CD8-positive, alpha-beta memory T cell (primary cell): ENCODE measurements around the gene FADS3. TPM values are rescaled to one million over a fixed set of nuclear protein-coding genes. Genes with fewer than 3 reads are reported as not detected.
A peak's percentile ranks its signal among the peaks of the same experiment; 100 is the strongest.

Experiments used
- CTCF ChIA-PET: fragments of 350-600 bp; sonication (Branson Sonifier 250); formaldehyde crosslinking; loops from one replicate; lab custom pipeline; 2021; ENCODE audit warnings: antibody characterized with exemption; lab: Charles Lee
- POLR2A ChIA-PET: fragments of 350-600 bp; sonication (Branson Sonifier 250); formaldehyde crosslinking; loops from one replicate; lab custom pipeline; 2021; ENCODE audit warnings: antibody characterized with exemption; lab: Charles Lee
- DNase-seq, 5 donors: peaks; one replicate each; pipeline versions ENCODE4 v3.0.0 to v3.0.0-alpha.2; 2020 to 2022; ENCODE audit warnings: mixed read lengths in 1 of 5
- H3K27ac ChIP-seq: one replicate; pipeline ENCODE4 v1.7.0; 2013; ENCODE audit warnings: low read depth, mild to moderate bottlenecking, low read length, moderate library complexity
- H3K27me3 ChIP-seq: 2 replicates; pipeline ENCODE4 v1.7.0; 2013; ENCODE audit warnings: low read length, mild to moderate bottlenecking; ENCODE audit not compliant: insufficient read depth, poor library complexity, severe bottlenecking
- H3K36me3 ChIP-seq: 2 replicates; pipeline ENCODE4 v1.7.0; 2013; ENCODE audit warnings: mild to moderate bottlenecking, low read length, moderate library complexity; ENCODE audit not compliant: insufficient read depth
- H3K4me1 ChIP-seq: 2 replicates; pipeline ENCODE4 v1.7.0; 2013; ENCODE audit warnings: mild to moderate bottlenecking, low read length, moderate library complexity; ENCODE audit not compliant: insufficient read depth
- H3K4me3 ChIP-seq: 2 replicates; pipeline ENCODE4 v1.7.0; 2013; ENCODE audit warnings: mild to moderate bottlenecking, low read length
- H3K9me3 ChIP-seq: 2 replicates; pipeline ENCODE4 v1.7.0; 2013; ENCODE audit warnings: mild to moderate bottlenecking, low read length
- H3K27ac Mint-ChIP-seq, 8 donors: one replicate each; pipeline ENCODE4 v1.8.0; 2020 to 2021; ENCODE audit warnings: mixed read lengths in 8 of 8, mild to moderate bottlenecking in 6 of 8, inconsistent platforms in 3 of 8, moderate library complexity in 3 of 8
- H3K27me3 Mint-ChIP-seq, 2 donors: one replicate each; pipeline ENCODE4 v1.8.0; 2020 to 2021; ENCODE audit warnings: mixed read lengths in 2 of 2, mild to moderate bottlenecking in 1 of 2, moderate library complexity in 1 of 2
- H3K36me3 Mint-ChIP-seq, 3 donors: one replicate each; pipeline ENCODE4 v1.8.0; 2020 to 2021; ENCODE audit warnings: mixed read lengths in 3 of 3, inconsistent platforms in 1 of 3, mild to moderate bottlenecking in 1 of 3
- H3K4me1 Mint-ChIP-seq, 3 donors: one replicate each; pipeline ENCODE4 v1.8.0; 2020 to 2021; ENCODE audit warnings: mixed read lengths in 3 of 3, inconsistent platforms in 1 of 3, mild to moderate bottlenecking in 1 of 3
- H3K4me3 Mint-ChIP-seq, 7 donors: one replicate each; pipeline ENCODE4 v1.8.0; 2020 to 2021; ENCODE audit warnings: mixed read lengths in 7 of 7, mild to moderate bottlenecking in 6 of 7, moderate library complexity in 4 of 7, inconsistent platforms in 2 of 7
- H3K9me3 Mint-ChIP-seq, 5 donors: one replicate each; pipeline ENCODE4 v1.8.0; 2020 to 2022; ENCODE audit warnings: mixed read lengths in 5 of 5, mild to moderate bottlenecking in 3 of 5, moderate library complexity in 2 of 5, inconsistent platforms in 1 of 5
- polyA plus RNA-seq: library from polyadenylated mRNA; unstranded; fragments of 300-500 nt; fragmentation: Illumina TruSeq; gene quantifications from one replicate; pipeline ENCODE4 v1.2.3, GENCODE V29; 2021
- total RNA-seq, 2 experiments: library from RNA; stranded (reverse); gene quantifications; one replicate each; pipeline ENCODE4 v1.2.3, GENCODE V29; 2021

The FADS3 gene
- total and polyA plus RNA-seq, 3 experiments from 2014 or later, result 2.6 to 7.7 (median 5.8) TPM

GRCh38 chr11:61830237-61831105, 60.9 kb downstream of the FADS3 start:
- H3K9me3 ChIP-seq, result no peaks in the 10 kb centered on the region
- ChIA-PET POLR2A (no interaction called here), CTCF (interaction anchor here (0.8 to 1.6 kb wide), 2 partner anchors 14 to 15 kb away, joined by 3 to 8 read pairs; partner anchors contain the start of gene FADS1)
- Mint-ChIP-seq H3K27ac (peak overlapping the region in 1 of 8 donors; percentile 41), H3K27me3 (peaks cover 31 to 51% of the 10 kb centered on the region in 2 donors), H3K36me3 (no peaks in the 10 kb centered on the region), H3K9me3 (no peaks in the 10 kb centered on the region), H3K4me1 (peaks cover 22 to 71% (median 46%) of the 10 kb centered on the region in 3 donors), H3K4me3 (peak overlapping the region in 3 of 7 donors; percentile 13 to 54 (median 37))
- peaks cover 34% of the 10 kb centered on the region for H3K4me1 ChIP-seq
- no peak for DNase-seq
- H3K36me3 ChIP-seq, result no peaks in the 10 kb centered on the region
- no peak overlapping the region for H3K27ac ChIP-seq
- H3K27me3 ChIP-seq, result no peaks in the 10 kb centered on the region
- no peak overlapping the region for H3K4me3 ChIP-seq

GRCh38 chr11:61829806-61830205, 61.5 kb downstream of the FADS3 start:
- ChIA-PET POLR2A (no interaction called here), CTCF (interaction anchor here (1.6 kb wide), 1 partner anchor 14 kb away, joined by 8 read pairs; the partner anchor contains the start of gene FADS1)
- peak overlapping the region in 6 of 7 donors; percentile 38 to 92 (median 80) for H3K4me3 Mint-ChIP-seq
- Histone ChIP-seq H3K27ac (no peak overlapping the region), H3K36me3 (no peaks in the 10 kb centered on the region), H3K4me3 (no peak overlapping the region), H3K9me3 (no peaks in the 10 kb centered on the region), H3K27me3 (no peaks in the 10 kb centered on the region), H3K4me1 (peaks cover 27% of the 10 kb centered on the region)
- no peaks in the 10 kb centered on the region for H3K9me3 Mint-ChIP-seq
- no peaks in the 10 kb centered on the region for H3K36me3 Mint-ChIP-seq
- H3K4me1 Mint-ChIP-seq, result peaks cover 19 to 66% (median 42%) of the 10 kb centered on the region in 3 donors
- DNase-seq, result no peak
- H3K27ac Mint-ChIP-seq, result peak overlapping the region in 2 of 8 donors; percentile 80 to 88
- peaks cover 33 to 54% of the 10 kb centered on the region in 2 donors for H3K27me3 Mint-ChIP-seq

- Histone ChIP-seq H3K36me3 (no peaks in the 10 kb centered on the region), H3K27ac (no peak overlapping the region), H3K4me1 (peaks cover 17% of the 10 kb centered on the region), H3K9me3 (no peaks in the 10 kb centered on the region), H3K4me3 (peak overlapping the region; percentile 64), H3K27me3 (no peaks in the 10 kb centered on the region)
- Mint-ChIP-seq H3K4me3 (peak overlapping the region; percentile 70 to 92 (median 85)), H3K27ac (peak overlapping the region in 2 of 8 donors; percentile 58 to 90), H3K4me1 (peaks cover 10 to 57% (median 32%) of the 10 kb centered on the region in 3 donors), H3K36me3 (no peaks in the 10 kb centered on the region), H3K27me3 (peaks cover 33 to 58% of the 10 kb centered on the region in 2 donors), H3K9me3 (no peaks in the 10 kb centered on the region)
- ChIA-PET CTCF (interaction anchor here (0.9 to 1.6 kb wide), 4 partner anchors 13 to 32 kb away, joined by 3 to 8 read pairs (median 4); partner anchors contain the start of gene FADS1), POLR2A (no interaction called here)
- DNase-seq, result peak in 1 of 5 donors; percentile 30
Observed at GRCh38 chr11:61828629-61829407, 62.5 kb downstream of the FADS3 start.

GRCh38 chr11:61828379-61828628, 63.0 kb downstream of the FADS3 start:
- Mint-ChIP-seq H3K27ac (peak overlapping the region in 2 of 8 donors; percentile 58 to 90), H3K4me1 (peaks cover 7 to 52% (median 27%) of the 10 kb centered on the region in 3 donors), H3K36me3 (no peaks in the 10 kb centered on the region), H3K9me3 (no peaks in the 10 kb centered on the region), H3K4me3 (peak overlapping the region; percentile 70 to 92 (median 85)), H3K27me3 (peaks cover 33 to 55% of the 10 kb centered on the region in 2 donors)
- peak overlapping the region; percentile 64 for H3K4me3 ChIP-seq
- ChIA-PET CTCF (interaction anchor here (1.1 kb wide), 2 partner anchors 26 to 31 kb away, joined by 3 to 4 read pairs; no protein-coding TSS in a partner anchor), POLR2A (no interaction called here)
- H3K4me1 ChIP-seq, result peaks cover 12% of the 10 kb centered on the region
- DNase-seq, result peak in 1 of 5 donors; percentile 16
- H3K27ac ChIP-seq, result no peak overlapping the region
- H3K36me3 ChIP-seq, result no peaks in the 10 kb centered on the region
- no peaks in the 10 kb centered on the region for H3K9me3 ChIP-seq
- no peaks in the 10 kb centered on the region for H3K27me3 ChIP-seq

GRCh38 chr11:61827571-61828378, 63.6 kb downstream of the FADS3 start, which contains the start of gene FADS2:
Gene FADS2 (plus strand): TSS chr11:61828300. CDS start chr11:61828391, 91 bp downstream.
- DNase-seq, result peak; percentile 46 to 70 (median 55)
- no peaks in the 10 kb centered on the region for H3K9me3 Mint-ChIP-seq
- H3K27ac ChIP-seq, result no peak within 1 kb of the TSS
- H3K4me1 Mint-ChIP-seq, result peaks cover 7 to 47% (median 26%) of the 10 kb centered on the region in 3 donors
- ChIA-PET CTCF (interaction anchor here (1.0 kb wide), 1 partner anchor 12 kb away, joined by 3 read pairs; no protein-coding TSS in a partner anchor), POLR2A (interaction anchor here (0.6 kb wide), 1 partner anchor 140 kb away, joined by 3 read pairs; the partner anchor contains the start of gene FTH1)
- H3K4me3 ChIP-seq, result peak within 1 kb of the TSS; percentile 64
- H3K27ac Mint-ChIP-seq, result peak within 1 kb of the TSS in 5 of 8 donors; percentile 47 to 90 (median 58)
- H3K9me3 ChIP-seq, result no peaks in the 10 kb centered on the region
- peaks cover 33 to 55% of the 10 kb centered on the region in 2 donors for H3K27me3 Mint-ChIP-seq
- peak within 1 kb of the TSS; percentile 76 to 92 (median 85) for H3K4me3 Mint-ChIP-seq
- no peaks in the 10 kb centered on the region for H3K27me3 ChIP-seq
- H3K36me3 Mint-ChIP-seq, result no peaks in the 10 kb centered on the region
- no peaks in the 10 kb centered on the region for H3K36me3 ChIP-seq
- peaks cover 11% of the 10 kb centered on the region for H3K4me1 ChIP-seq

GRCh38 chr11:61826930-61827570, 64.3 kb downstream of the FADS3 start:
- H3K4me1 ChIP-seq, result peaks cover 11% of the 10 kb centered on the region
- Mint-ChIP-seq H3K9me3 (no peaks in the 10 kb centered on the region), H3K4me3 (peak overlapping the region; percentile 70 to 92 (median 81)), H3K4me1 (peaks cover 7 to 42% (median 26%) of the 10 kb centered on the region in 3 donors), H3K36me3 (no peaks in the 10 kb centered on the region), H3K27ac (peak overlapping the region in 3 of 8 donors; percentile 56 to 90 (median 86)), H3K27me3 (peaks cover 34 to 55% of the 10 kb centered on the region in 2 donors)
- DNase-seq, result no peak
- H3K4me3 ChIP-seq, result peak overlapping the region; percentile 28
- no peaks in the 10 kb centered on the region for H3K36me3 ChIP-seq
- H3K27ac ChIP-seq, result no peak overlapping the region
- CTCF ChIA-PET, result interaction anchor here (1.0 kb wide), 1 partner anchor 12 kb away, joined by 3 read pairs; no protein-coding TSS in a partner anchor
- POLR2A ChIA-PET, result no interaction called here
- no peaks in the 10 kb centered on the region for H3K27me3 ChIP-seq
- no peaks in the 10 kb centered on the region for H3K9me3 ChIP-seq
